Neural progenitor cell (in vitro differentiated cells): ENCODE measurements around the gene CDT1. TPM values are rescaled to one million over a fixed set of nuclear protein-coding genes. Genes with fewer than 3 reads are reported as not detected.

ENCODE experiments used
- DNase-seq: peaks from one replicate; pipeline ENCODE4 v3.0.0-alpha.2; 2016; ENCODE audit warnings: low spot score
- H2AFZ ChIP-seq: fragments of 200-600 bp; sonication (generic); replicated peaks from 2 replicates; pipeline ENCODE4 v1.6.1; 2016; ENCODE audit warnings: antibody characterized with exemption
- H3F3A ChIP-seq: fragments of 200-600 bp; sonication (generic); 2 replicates; pipeline ENCODE4 v1.6.1; 2016; ENCODE audit warnings: antibody characterized with exemption, low read depth
- H3K27ac ChIP-seq: fragments of 200-600 bp; sonication (generic); 2 replicates; pipeline ENCODE4 v1.5.1; 2016; ENCODE audit warnings: mild to moderate bottlenecking
- H3K27me3 ChIP-seq: fragments of 200-600 bp; sonication (generic); 2 replicates; pipeline ENCODE4 v1.6.1; 2016; ENCODE audit warnings: mild to moderate bottlenecking, moderate library complexity
- H3K36me3 ChIP-seq: fragments of 200-600 bp; sonication (generic); 2 replicates; pipeline ENCODE4 v1.5.1; 2016
- H3K4me1 ChIP-seq: fragments of 200-600 bp; sonication (generic); 2 replicates; pipeline ENCODE4 v1.6.1; 2016; ENCODE audit warnings: mixed run types
- H3K4me2 ChIP-seq: fragments of 200-600 bp; sonication (generic); 2 replicates; pipeline ENCODE4 v1.6.1; 2016
- H3K4me3 ChIP-seq: fragments of 200-600 bp; sonication (generic); 2 replicates; pipeline ENCODE4 v1.5.1; 2016
- H3K79me2 ChIP-seq: fragments of 200-600 bp; sonication (generic); 2 replicates; pipeline ENCODE4 v1.6.1; 2016; ENCODE audit warnings: low read depth
- H3K9ac ChIP-seq: fragments of 200-600 bp; sonication (generic); 2 replicates; pipeline ENCODE4 v1.6.1; 2016
- H3K9me3 ChIP-seq: fragments of 200-600 bp; sonication (generic); 2 replicates; pipeline ENCODE4 v1.5.1; 2016; ENCODE audit warnings: low read depth
- H4K20me1 ChIP-seq: fragments of 200-600 bp; sonication (generic); 2 replicates; pipeline ENCODE4 v1.6.1; 2016; ENCODE audit warnings: low read depth
- H3K27ac Mint-ChIP-seq: 3 replicates; pipeline ENCODE4 v1.8.0; 2021; ENCODE audit warnings: mixed read lengths
- H3K27me3 Mint-ChIP-seq: 2 replicates; pipeline ENCODE4 v1.8.0; 2022; ENCODE audit warnings: low read depth, mild to moderate bottlenecking, inconsistent platforms, moderate library complexity, mixed read lengths; ENCODE audit not compliant: insufficient read depth
- H3K36me3 Mint-ChIP-seq: 3 replicates; pipeline ENCODE4 v1.8.0; 2021; ENCODE audit warnings: mixed read lengths
- H3K4me1 Mint-ChIP-seq: 3 replicates; pipeline ENCODE4 v1.8.0; 2021; ENCODE audit warnings: mixed read lengths
- H3K4me3 Mint-ChIP-seq: 3 replicates; pipeline ENCODE4 v1.8.0; 2021; ENCODE audit warnings: mild to moderate bottlenecking, moderate library complexity, mixed read lengths
- H3K9me3 Mint-ChIP-seq: 3 replicates; pipeline ENCODE4 v1.8.0; 2020; ENCODE audit warnings: mixed read lengths
- EZH2 ChIP-seq: fragments of 200-600 bp; sonication (generic); IDR thresholded peaks from 2 replicates; pipeline ENCODE4 v1.6.1; 2017; ENCODE audit warnings: antibody characterized with exemption, mild to moderate bottlenecking, moderate library complexity
- EZH2phosphoT487 ChIP-seq: fragments of 200-600 bp; sonication (generic); IDR thresholded peaks from 2 replicates; pipeline ENCODE4 v1.6.1; 2017; ENCODE audit warnings: antibody characterized with exemption
- total RNA-seq: library from RNA; depleted of rRNA; stranded (reverse); fragments of >200 nt; gene quantifications from 2 replicates; pipeline ENCODE4 v1.2.3, GENCODE V29; 2015; ENCODE audit warnings: low replicate concordance
- TF ChIP-seq, protein P1 (sequence below): fragments of 200-600 bp; sonication (generic); IDR thresholded peaks from 2 replicates; pipeline ENCODE4 v1.5.1; 2017; ENCODE audit warnings: antibody characterized with exemption, mild to moderate bottlenecking

CDT1 gene
- total RNA-seq, 1 donor from 2014 or later, result 7.8 TPM

DNA sequence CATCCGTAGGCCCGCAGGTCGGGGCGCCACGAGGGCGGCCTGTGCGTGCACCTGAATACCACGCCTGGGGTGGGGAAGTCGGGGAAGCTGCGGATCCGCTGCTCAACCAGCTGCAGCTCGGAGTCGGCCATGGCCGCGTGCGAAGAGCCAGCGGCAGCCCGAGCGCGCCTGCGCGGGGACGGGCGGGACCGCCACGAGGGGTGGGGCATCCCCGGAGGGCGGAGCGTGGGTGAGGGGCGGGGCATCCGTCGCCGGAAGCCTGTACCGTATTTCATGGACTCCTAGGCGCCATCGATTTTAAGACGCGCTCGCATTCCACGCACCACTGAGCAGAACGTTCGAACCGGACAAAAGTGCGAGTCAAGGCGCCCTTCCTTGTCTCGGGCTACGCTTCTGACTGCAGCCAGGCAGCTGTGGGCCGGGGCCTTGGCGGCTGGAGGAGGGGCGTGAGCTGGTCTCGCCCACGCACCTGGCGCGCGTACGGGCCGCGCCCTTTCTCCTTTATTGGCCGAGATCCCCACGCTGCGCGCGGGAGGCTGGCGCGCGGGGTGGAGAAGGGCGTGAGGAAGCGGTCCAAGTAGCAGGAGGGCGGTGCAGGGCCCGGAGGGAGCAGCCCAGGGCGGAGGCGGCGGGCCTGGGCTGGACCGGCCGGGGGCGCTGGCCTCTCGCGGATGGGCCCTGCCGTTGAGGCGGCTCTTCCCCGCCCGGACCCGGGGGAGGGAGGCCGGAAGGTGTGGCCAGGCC is 8.4 kb downstream of the CDT1 start, which contains the start of gene APRT:
Gene APRT, minus strand, starts transcription at position 160 of the 744 bp plus-strand sequence. Its CDS starts 29 bp downstream, at position 131.
- H3K36me3 ChIP-seq, result no peaks in the 10 kb centered on the region
- DNase-seq, result peak; percentile 95
- H3K9ac ChIP-seq, result peak within 1 kb of the TSS; percentile 61
- H3K27ac ChIP-seq, result peak within 1 kb of the TSS; percentile 68
- Mint-ChIP-seq H3K9me3 (no peaks in the 10 kb centered on the region), H3K27ac (peak within 1 kb of the TSS; percentile 89), H3K4me3 (peak within 1 kb of the TSS; percentile 90), H3K27me3 (peaks cover 11% of the 10 kb centered on the region), H3K36me3 (peaks cover 4% of the 10 kb centered on the region), H3K4me1 (peaks cover 3% of the 10 kb centered on the region)
- TF ChIP-seq, protein P1, sequence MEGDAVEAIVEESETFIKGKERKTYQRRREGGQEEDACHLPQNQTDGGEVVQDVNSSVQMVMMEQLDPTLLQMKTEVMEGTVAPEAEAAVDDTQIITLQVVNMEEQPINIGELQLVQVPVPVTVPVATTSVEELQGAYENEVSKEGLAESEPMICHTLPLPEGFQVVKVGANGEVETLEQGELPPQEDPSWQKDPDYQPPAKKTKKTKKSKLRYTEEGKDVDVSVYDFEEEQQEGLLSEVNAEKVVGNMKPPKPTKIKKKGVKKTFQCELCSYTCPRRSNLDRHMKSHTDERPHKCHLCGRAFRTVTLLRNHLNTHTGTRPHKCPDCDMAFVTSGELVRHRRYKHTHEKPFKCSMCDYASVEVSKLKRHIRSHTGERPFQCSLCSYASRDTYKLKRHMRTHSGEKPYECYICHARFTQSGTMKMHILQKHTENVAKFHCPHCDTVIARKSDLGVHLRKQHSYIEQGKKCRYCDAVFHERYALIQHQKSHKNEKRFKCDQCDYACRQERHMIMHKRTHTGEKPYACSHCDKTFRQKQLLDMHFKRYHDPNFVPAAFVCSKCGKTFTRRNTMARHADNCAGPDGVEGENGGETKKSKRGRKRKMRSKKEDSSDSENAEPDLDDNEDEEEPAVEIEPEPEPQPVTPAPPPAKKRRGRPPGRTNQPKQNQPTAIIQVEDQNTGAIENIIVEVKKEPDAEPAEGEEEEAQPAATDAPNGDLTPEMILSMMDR, result peak; percentile 49
- TF ChIP-seq EZH2phosphoT487, result no peak
- TF ChIP-seq EZH2, result no peak
- H3K4me1 ChIP-seq, result peaks cover 4% of the 10 kb centered on the region
- peak within 1 kb of the TSS; percentile 83 for H3K4me2 ChIP-seq
- H3K79me2 ChIP-seq, result peaks cover 18% of the 10 kb centered on the region
- no peaks in the 10 kb centered on the region for H3K27me3 ChIP-seq
- peaks cover 32% of the 10 kb centered on the region for H4K20me1 ChIP-seq
- H3F3A ChIP-seq, result peaks cover 43% of the 10 kb centered on the region
- peak within 1 kb of the TSS; percentile 70 for H3K4me3 ChIP-seq
- no peaks in the 10 kb centered on the region for H3K9me3 ChIP-seq
- H2AFZ ChIP-seq, result peak within 1 kb of the TSS; percentile 97

DNA sequence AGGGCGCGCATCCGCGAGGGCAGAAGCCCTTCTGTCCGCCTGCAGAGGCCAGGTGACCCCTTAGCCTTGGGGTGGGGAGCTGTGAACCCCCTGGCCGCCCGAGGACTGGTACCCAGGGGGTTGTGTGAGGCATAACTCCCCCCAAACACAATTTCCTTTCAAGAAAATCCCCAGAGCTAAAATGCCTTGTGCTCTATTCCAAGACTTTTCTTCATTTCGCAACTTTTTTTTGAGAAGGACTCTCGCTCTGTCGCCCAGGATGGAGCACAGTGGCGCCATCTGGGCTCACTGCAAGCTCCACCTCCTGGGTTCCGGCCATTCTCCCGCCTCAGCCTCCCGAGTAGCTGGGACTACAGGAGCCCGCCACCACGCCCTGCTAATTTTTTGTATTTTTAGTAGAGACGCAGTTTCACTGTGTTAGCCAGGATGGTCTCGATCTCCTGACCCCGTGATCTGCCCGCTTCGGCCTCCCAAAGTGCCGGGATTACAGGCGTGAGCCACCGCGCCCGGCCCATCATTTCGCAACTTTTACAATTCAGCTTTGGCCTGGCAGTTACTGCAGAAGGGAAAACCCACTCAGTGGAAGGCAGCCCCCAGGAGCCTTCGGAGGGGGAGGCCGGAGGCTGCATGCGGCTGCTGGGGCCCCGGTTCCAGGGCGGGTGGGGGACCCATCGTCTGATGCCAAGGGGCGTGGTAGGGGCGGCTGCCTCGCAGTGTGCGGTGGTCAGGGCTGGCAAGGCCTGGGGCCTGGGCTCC is 9.1 kb downstream of the CDT1 start:
- Histone ChIP-seq H3K4me2 (peak overlapping the region; percentile 83), H3F3A (peaks cover 43% of the 10 kb centered on the region), H3K4me3 (peak overlapping the region; percentile 70), H3K4me1 (peaks cover 4% of the 10 kb centered on the region), H2AFZ (peak overlapping the region; percentile 97), H3K9me3 (no peaks in the 10 kb centered on the region), H3K27ac (peak overlapping the region; percentile 68), H3K79me2 (peaks cover 18% of the 10 kb centered on the region), H3K36me3 (no peaks in the 10 kb centered on the region), H3K27me3 (no peaks in the 10 kb centered on the region), H4K20me1 (peaks cover 31% of the 10 kb centered on the region), H3K9ac (no peak overlapping the region)
- no peak for TF ChIP-seq EZH2
- TF ChIP-seq EZH2phosphoT487, result no peak
- Mint-ChIP-seq H3K27ac (peak overlapping the region; percentile 89), H3K27me3 (peaks cover 5% of the 10 kb centered on the region), H3K9me3 (no peaks in the 10 kb centered on the region), H3K36me3 (peaks cover 4% of the 10 kb centered on the region), H3K4me1 (peaks cover 3% of the 10 kb centered on the region), H3K4me3 (peak overlapping the region; percentile 83)
- DNase-seq, result no peak

DNA sequence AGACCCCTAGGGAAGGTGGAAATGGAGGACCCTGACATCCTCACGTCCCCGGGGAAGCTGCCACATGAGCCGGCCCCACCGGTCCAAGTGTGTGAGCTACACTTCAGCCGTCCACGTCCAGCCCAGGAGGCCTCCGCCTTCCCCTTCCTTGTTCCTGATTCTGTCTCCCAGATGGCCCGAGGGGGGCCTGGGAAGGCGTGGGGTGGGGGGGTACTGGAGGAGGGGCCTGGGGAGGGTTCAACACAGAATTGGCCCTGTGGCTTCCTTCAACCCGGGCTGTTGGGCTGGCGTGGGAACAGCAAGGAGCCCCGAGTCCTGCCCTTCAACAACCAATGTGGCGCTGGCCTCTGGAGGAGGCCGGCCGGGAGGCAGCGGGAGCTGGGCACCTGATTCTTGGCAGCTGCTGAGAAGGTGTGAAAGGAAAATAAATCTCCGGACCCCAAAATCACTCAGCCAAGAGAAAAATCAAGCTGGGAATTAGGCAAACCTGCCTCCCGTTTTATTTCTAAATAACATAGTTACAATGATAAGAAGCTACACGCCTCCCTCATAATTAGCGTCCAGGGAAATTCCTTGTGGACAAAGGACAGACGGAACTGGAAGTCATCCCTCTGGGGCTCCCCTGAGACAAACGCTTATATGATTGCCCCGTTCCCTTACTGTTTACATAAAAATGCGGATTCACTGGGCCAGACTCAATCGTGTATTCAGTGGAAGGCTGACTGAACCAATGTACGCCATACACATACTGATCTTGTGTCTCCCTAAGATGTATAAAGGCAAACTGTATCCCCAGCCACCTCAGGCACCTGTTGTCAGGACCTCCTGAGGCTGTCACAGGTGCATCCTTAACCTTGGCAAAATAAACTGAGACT is 9.9 kb downstream of the CDT1 start:
- no peak overlapping the region for H3K27ac ChIP-seq
- Mint-ChIP-seq H3K36me3 (peaks cover 2% of the 10 kb centered on the region), H3K9me3 (no peaks in the 10 kb centered on the region), H3K27ac (peak overlapping the region; percentile 42), H3K4me3 (peak overlapping the region; percentile 24), H3K27me3 (peaks cover 5% of the 10 kb centered on the region), H3K4me1 (peaks cover 5% of the 10 kb centered on the region)
- H3K9ac ChIP-seq, result no peak overlapping the region
- TF ChIP-seq EZH2, result no peak
- TF ChIP-seq, protein P1, result no peak
- no peak for TF ChIP-seq EZH2phosphoT487
- H4K20me1 ChIP-seq, result peaks cover 27% of the 10 kb centered on the region
- H3K4me1 ChIP-seq, result peaks cover 4% of the 10 kb centered on the region
- H3K4me3 ChIP-seq, result no peak overlapping the region
- DNase-seq, result no peak
- H3K9me3 ChIP-seq, result no peaks in the 10 kb centered on the region
- no peaks in the 10 kb centered on the region for H3K36me3 ChIP-seq
- H2AFZ ChIP-seq, result no peak overlapping the region
- peaks cover 37% of the 10 kb centered on the region for H3F3A ChIP-seq
- peaks cover 18% of the 10 kb centered on the region for H3K79me2 ChIP-seq
- H3K27me3 ChIP-seq, result no peaks in the 10 kb centered on the region
- no peak overlapping the region for H3K4me2 ChIP-seq
